ENCODE results near the gene SPIRE2. TPM values are rescaled to one million over a fixed set of nuclear protein-coding genes. Genes with fewer than 3 reads are reported as not detected.

The SPIRE2 gene
- polyA plus RNA-seq, 1 donor (not counting 4 experiments of a cell fraction or from before 2014, with no cell fraction given) = 1.1 TPM

DNA sequence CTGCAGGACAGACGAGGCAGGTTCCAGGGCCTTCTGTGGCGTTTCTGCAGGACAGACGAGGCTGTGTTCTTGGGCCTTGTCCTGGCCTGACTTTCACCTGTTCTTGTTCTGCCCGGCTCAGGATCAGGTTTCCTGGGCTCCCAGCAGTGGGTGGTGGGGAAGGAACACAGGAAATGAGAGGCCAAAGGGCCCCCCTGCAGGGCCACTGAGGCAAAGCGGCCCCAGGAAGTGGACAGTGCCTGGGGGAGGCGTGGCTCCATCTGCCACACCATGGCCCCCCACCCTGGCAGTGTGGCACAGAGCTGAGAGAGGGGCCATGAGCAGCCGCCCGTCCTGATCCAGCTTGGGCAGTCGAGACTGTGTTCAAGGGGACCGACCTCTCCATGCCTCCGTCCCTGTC lies 20.7 kb downstream of the SPIRE2 start:
- Histone ChIP-seq H4K20me1 (ENCODE audit: control insufficient read depth, extremely low read depth, insufficient read depth, low read length) (no peaks in the 10 kb centered on the region), H3K79me2 (ENCODE audit: control insufficient read depth, insufficient read depth, low read length) (no peaks in the 10 kb centered on the region), H3K4me1 (ENCODE audit: control insufficient read depth, extremely low read depth, insufficient read depth, low read length) (no peaks in the 10 kb centered on the region)

DNA sequence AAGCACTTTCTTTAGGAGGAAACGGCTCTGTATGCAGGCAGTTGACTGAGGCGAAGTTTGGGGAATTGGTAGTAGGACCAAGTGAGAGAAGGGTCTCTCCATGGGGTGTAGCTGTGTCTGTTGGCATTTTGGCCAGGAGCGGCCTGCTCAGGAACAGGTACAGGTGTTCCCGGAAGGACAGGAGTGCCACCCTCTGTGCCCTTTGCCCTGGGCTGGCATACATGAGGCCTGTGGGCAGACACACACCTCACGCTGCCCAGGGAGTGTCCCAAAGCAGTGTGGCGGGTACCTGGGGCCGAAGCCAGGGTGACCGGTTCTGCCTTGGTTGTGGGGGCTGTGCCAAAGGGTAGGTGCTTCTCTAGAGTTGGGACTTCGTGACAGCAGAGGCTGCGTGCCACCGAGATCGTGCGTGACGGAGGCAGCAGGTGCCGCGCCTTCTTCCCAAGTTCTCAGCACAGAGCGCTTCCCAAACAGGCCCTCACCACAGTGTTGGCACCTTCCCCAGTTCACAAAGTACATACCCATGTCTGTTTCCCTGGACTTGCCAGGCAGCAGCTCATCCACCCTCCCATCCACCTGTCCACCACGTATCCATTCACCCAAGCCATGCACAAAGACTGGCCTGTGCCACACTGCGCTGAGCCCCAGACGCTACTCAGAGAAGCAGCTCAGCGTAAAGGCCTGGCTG lies 25.2 kb downstream of the SPIRE2 start:
- dilution Hi-C loops (cut with MboI; ENCODE audit: extremely low pct_ligation_motif_present, low sequenced_read_pairs) = no loop called here
- H3K9me3 ChIP-seq (ENCODE audit: control insufficient read depth, low read depth, low read length) = no peaks in the 10 kb centered on the region
- no peaks in the 10 kb centered on the region for H3K27me3 ChIP-seq (ENCODE audit: control insufficient read depth, extremely low read depth, insufficient read depth, low read length)
- H3K36me3 ChIP-seq (ENCODE audit: control insufficient read depth in 2 of 2, extremely low read depth in 1 of 2, insufficient read depth in 2 of 2, low read length in 2 of 2) = no peaks in the 10 kb centered on the region
- TF ChIP-seq, protein P1, sequence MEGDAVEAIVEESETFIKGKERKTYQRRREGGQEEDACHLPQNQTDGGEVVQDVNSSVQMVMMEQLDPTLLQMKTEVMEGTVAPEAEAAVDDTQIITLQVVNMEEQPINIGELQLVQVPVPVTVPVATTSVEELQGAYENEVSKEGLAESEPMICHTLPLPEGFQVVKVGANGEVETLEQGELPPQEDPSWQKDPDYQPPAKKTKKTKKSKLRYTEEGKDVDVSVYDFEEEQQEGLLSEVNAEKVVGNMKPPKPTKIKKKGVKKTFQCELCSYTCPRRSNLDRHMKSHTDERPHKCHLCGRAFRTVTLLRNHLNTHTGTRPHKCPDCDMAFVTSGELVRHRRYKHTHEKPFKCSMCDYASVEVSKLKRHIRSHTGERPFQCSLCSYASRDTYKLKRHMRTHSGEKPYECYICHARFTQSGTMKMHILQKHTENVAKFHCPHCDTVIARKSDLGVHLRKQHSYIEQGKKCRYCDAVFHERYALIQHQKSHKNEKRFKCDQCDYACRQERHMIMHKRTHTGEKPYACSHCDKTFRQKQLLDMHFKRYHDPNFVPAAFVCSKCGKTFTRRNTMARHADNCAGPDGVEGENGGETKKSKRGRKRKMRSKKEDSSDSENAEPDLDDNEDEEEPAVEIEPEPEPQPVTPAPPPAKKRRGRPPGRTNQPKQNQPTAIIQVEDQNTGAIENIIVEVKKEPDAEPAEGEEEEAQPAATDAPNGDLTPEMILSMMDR (optimal IDR thresholded peaks at IDR 0.05 in 1 of 3, IDR thresholded peaks at IDR 0.05 in 1 of 3, conservative IDR thresholded peaks at IDR 0.05 in 1 of 3; ENCODE audit: extremely low read depth in 1 of 3, insufficient read depth in 2 of 3, low read length in 3 of 3) = no peak
- TF ChIP-seq EZH2 (IDR thresholded peaks at IDR 0.05; ENCODE audit: low read length) = no peak
- no peaks in the 10 kb centered on the region for H3K9me1 ChIP-seq (ENCODE audit: control insufficient read depth, extremely low read depth, insufficient read depth, low read length)
- H3K9ac ChIP-seq (ENCODE audit: control insufficient read depth, extremely low read depth, insufficient read depth, low read length) = no peak overlapping the region
- no peak overlapping the region for H3K4me2 ChIP-seq (ENCODE audit: control insufficient read depth, extremely low read depth, insufficient read depth, low read depth, low read length)
- no peaks in the 10 kb centered on the region for H3K79me2 ChIP-seq (ENCODE audit: control insufficient read depth, insufficient read depth, low read length)
- DNase-seq (ENCODE audit: low read depth, low spot score) (no peak), FAIRE-seq (no peak)
- H4K20me1 ChIP-seq (ENCODE audit: control insufficient read depth, extremely low read depth, insufficient read depth, low read length) = no peaks in the 10 kb centered on the region
- H3K4me3 ChIP-seq (ENCODE audit: control insufficient read depth in 2 of 3, extremely low read depth in 1 of 3, insufficient read depth in 2 of 3, low read depth in 1 of 3, low read length in 3 of 3) = no peak overlapping the region
- no peaks in the 10 kb centered on the region for H3K4me1 ChIP-seq (ENCODE audit: control insufficient read depth, extremely low read depth, insufficient read depth, low read length)
- H3K27ac ChIP-seq (ENCODE audit: control insufficient read depth, insufficient read depth, low read length) = no peak overlapping the region
- H2AFZ ChIP-seq (ENCODE audit: control insufficient read depth, low read length) = no peak overlapping the region

More for the DNA sequence above, 20.7 kb downstream of the SPIRE2 start:
- no peaks in the 10 kb centered on the region for H3K36me3 ChIP-seq (ENCODE audit: control insufficient read depth in 2 of 2, extremely low read depth in 1 of 2, insufficient read depth in 2 of 2, low read length in 2 of 2)
- no peak overlapping the region for H3K4me3 ChIP-seq (ENCODE audit: control insufficient read depth in 2 of 3, extremely low read depth in 1 of 3, insufficient read depth in 2 of 3, low read depth in 1 of 3, low read length in 3 of 3)
- no peak overlapping the region for H3K4me2 ChIP-seq (ENCODE audit: control insufficient read depth, extremely low read depth, insufficient read depth, low read depth, low read length)
- H3K9me3 ChIP-seq (ENCODE audit: control insufficient read depth, low read depth, low read length) = no peaks in the 10 kb centered on the region
- H3K9me1 ChIP-seq (ENCODE audit: control insufficient read depth, extremely low read depth, insufficient read depth, low read length) = no peaks in the 10 kb centered on the region
- no peak for DNase-seq (ENCODE audit: low read depth, low spot score)
- H3K27me3 ChIP-seq (ENCODE audit: control insufficient read depth, extremely low read depth, insufficient read depth, low read length) = peaks cover 3% of the 10 kb centered on the region
- H3K27ac ChIP-seq (ENCODE audit: control insufficient read depth, insufficient read depth, low read length) = no peak overlapping the region
- no peak for FAIRE-seq
- dilution Hi-C loops (cut with MboI; ENCODE audit: extremely low pct_ligation_motif_present, low sequenced_read_pairs) = no loop called here
- no peak overlapping the region for H3K9ac ChIP-seq (ENCODE audit: control insufficient read depth, extremely low read depth, insufficient read depth, low read length)
- no peak overlapping the region for H2AFZ ChIP-seq (ENCODE audit: control insufficient read depth, low read length)
- TF ChIP-seq EZH2 (IDR thresholded peaks at IDR 0.05; ENCODE audit: low read length) = no peak
- TF ChIP-seq, protein P1 (optimal IDR thresholded peaks at IDR 0.05 in 1 of 3, IDR thresholded peaks at IDR 0.05 in 1 of 3, conservative IDR thresholded peaks at IDR 0.05 in 1 of 3; ENCODE audit: extremely low read depth in 1 of 3, insufficient read depth in 2 of 3, low read length in 3 of 3) = no peak
